RWPE2 (cell line): ENCODE data around the gene ZNF518A.

Experiments
- ATAC-seq: fragments of 200-7000 bp; cut with Tn5 transposase; 3 replicates; pipeline ENCODE4 v1.9.1; 2021; ENCODE audit warnings: low read depth
- DNase-seq: peaks from one replicate; pipeline ENCODE4 v3.0.0-alpha.2; 2020; ENCODE audit warnings: low spot score
- H3K27ac ChIP-seq: fragments of 450-650 bp; 2 replicates; pipeline ENCODE4 v1.5.1; 2017; ENCODE audit warnings: mild to moderate bottlenecking; ENCODE audit not compliant: poor library complexity, severe bottlenecking
- H3K27me3 ChIP-seq: fragments of 250-450 bp; sonication (Bioruptor Pico); 2 replicates; pipeline ENCODE4 v1.5.1; 2021; ENCODE audit warnings: mild to moderate bottlenecking, moderate library complexity; ENCODE audit not compliant: insufficient read depth, poor library complexity, severe bottlenecking
- H3K36me3 ChIP-seq: fragments of 250-450 bp; sonication (Bioruptor Pico); 2 replicates; pipeline ENCODE4 v1.5.1; 2020; ENCODE audit warnings: low read depth, mild to moderate bottlenecking, moderate library complexity
- H3K4me1 ChIP-seq: fragments of 250-450 bp; sonication (Bioruptor Pico); 2 replicates; pipeline ENCODE4 v1.5.1; 2021; ENCODE audit warnings: mild to moderate bottlenecking, moderate library complexity; ENCODE audit not compliant: insufficient read depth, poor library complexity, severe bottlenecking
- H3K4me3 ChIP-seq: fragments of 250-450 bp; sonication (Bioruptor Pico); 2 replicates; pipeline ENCODE4 v1.5.1; 2021; ENCODE audit warnings: mild to moderate bottlenecking, moderate library complexity; ENCODE audit not compliant: severe bottlenecking
- H3K9me3 ChIP-seq: fragments of 250-450 bp; sonication (Bioruptor Pico); 2 replicates; pipeline ENCODE4 v1.5.1; 2021; ENCODE audit warnings: mild to moderate bottlenecking, moderate library complexity; ENCODE audit not compliant: severe bottlenecking
- CTCF ChIP-seq: fragments of 450-650 bp; IDR thresholded peaks from one replicate; pipeline ENCODE4 v1.5.1; 2017; ENCODE audit warnings: mild to moderate bottlenecking, moderate library complexity; ENCODE audit not compliant: poor library complexity, severe bottlenecking

The ZNF518A gene

GRCh38 chr10:96129387-96130325 is at the start of gene ZNF518A:
ZNF518A (plus strand) TSS chr10:96130297; CDS start chr10:96156323, 26,026 bp downstream.
- Histone ChIP-seq H3K4me3 (peak within 1 kb of the TSS; percentile 87), H3K9me3 (no peaks in the 10 kb centered on the region), H3K27me3 (no peaks in the 10 kb centered on the region), H3K27ac (peak within 1 kb of the TSS; percentile 92), H3K36me3 (peaks cover 22% of the 10 kb centered on the region), H3K4me1 (peaks cover 36% of the 10 kb centered on the region)
- ATAC-seq (peak; percentile 80), DNase-seq (peak; percentile 93)
- no peak for TF ChIP-seq CTCF

GRCh38 chr10:96082153-96082552 is 47.9 kb upstream of the ZNF518A start:
- no peaks in the 10 kb centered on the region for H3K36me3 ChIP-seq
- H3K4me1 ChIP-seq: no peaks in the 10 kb centered on the region
- ATAC-seq (no peak), DNase-seq (no peak)
- H3K4me3 ChIP-seq: no peak overlapping the region
- no peaks in the 10 kb centered on the region for H3K27me3 ChIP-seq
- TF ChIP-seq CTCF: no peak
- H3K27ac ChIP-seq: no peak overlapping the region
- H3K9me3 ChIP-seq: no peaks in the 10 kb centered on the region

GRCh38 chr10:96082748-96083147 is 47.3 kb upstream of the ZNF518A start:
- Histone ChIP-seq H3K36me3 (no peaks in the 10 kb centered on the region), H3K9me3 (no peaks in the 10 kb centered on the region), H3K27ac (no peak overlapping the region), H3K27me3 (no peaks in the 10 kb centered on the region), H3K4me1 (no peaks in the 10 kb centered on the region), H3K4me3 (no peak overlapping the region)
- ATAC-seq (no peak), DNase-seq (no peak)
- no peak for TF ChIP-seq CTCF

- H3K27ac ChIP-seq: peak overlapping the region; percentile 68
- peak overlapping the region; percentile 49 for H3K4me3 ChIP-seq
Measured at GRCh38 chr10:96089116-96089515, 41.0 kb upstream of the ZNF518A start.

More at GRCh38 chr10:96089116-96089515, 41.0 kb upstream of the ZNF518A start:
- TF ChIP-seq CTCF: no peak
- Histone ChIP-seq H3K27me3 (no peaks in the 10 kb centered on the region), H3K9me3 (no peaks in the 10 kb centered on the region), H3K36me3 (peaks cover 4% of the 10 kb centered on the region; the same call in 1 of the 2 replicates), H3K4me1 (no peaks in the 10 kb centered on the region)
- DNase-seq (no peak), ATAC-seq (no peak)
